Hematopoietic multipotent progenitor cell treated with erythropoietin and hydrocortisone succinate and interleukin-3 and kit ligand, for 17 days (in vitro differentiated cells): Measurements from ENCODE around the gene NUMBL.
"Not testable (repeated sequence)": the region's sequence is repeated elsewhere in the genome, so short reads cannot be mapped to it uniquely, and the experiment has no call there.

ENCODE experiments used
- DNase-seq: peaks from one replicate; pipeline ENCODE4 v3.0.0-alpha.2; 2015; ENCODE audit warnings: low spot score

Gene NUMBL

DNA sequence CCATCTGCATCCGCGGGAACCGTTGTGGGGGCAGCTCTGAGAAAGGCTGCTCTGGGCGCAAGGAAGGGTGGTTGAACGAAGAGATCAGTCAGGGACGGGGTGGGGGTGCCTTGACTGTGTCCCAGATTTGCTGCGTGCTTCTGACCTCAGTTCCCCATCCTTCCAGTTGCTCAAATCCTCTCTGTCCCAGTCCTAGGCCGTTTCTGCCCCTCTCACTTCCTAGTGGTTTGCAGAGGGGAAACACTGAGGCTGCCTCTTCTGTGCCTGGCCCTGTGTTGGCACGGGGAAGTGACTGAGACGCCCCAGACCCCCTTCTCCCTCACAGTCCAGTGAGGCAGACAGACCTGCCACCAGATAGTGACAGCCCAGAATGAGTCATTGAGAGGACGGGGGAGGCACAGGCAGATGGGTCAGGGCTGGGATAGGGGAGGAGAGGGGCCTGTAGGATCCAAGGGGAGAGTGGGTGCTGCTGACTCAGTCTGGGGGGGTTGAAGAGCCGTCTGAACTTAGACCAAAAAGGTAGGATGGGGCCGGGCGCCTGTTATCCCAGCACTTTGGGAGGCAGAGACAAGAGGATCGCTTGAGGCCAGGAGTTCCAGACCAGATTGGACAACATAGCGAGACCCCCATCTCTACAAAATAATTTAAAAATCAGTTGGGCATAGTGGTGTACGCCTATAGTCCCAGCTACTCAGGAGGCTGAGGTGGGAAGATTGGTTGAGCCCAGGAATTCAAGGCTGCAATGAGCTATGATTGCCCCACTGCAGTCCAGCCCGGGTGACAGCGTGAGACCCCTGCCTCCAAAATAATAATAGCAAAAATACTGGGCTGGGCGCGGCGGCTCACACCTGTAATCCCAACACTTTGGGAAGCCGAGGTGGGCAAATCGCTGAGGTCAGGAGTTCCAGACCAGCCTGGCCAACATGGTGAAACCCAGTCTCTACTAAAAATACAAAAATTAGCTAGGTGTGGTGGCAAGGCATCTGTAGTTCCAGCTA lies 26.5 kb downstream of the NUMBL start:
- peak; percentile 50 for DNase-seq

DNA sequence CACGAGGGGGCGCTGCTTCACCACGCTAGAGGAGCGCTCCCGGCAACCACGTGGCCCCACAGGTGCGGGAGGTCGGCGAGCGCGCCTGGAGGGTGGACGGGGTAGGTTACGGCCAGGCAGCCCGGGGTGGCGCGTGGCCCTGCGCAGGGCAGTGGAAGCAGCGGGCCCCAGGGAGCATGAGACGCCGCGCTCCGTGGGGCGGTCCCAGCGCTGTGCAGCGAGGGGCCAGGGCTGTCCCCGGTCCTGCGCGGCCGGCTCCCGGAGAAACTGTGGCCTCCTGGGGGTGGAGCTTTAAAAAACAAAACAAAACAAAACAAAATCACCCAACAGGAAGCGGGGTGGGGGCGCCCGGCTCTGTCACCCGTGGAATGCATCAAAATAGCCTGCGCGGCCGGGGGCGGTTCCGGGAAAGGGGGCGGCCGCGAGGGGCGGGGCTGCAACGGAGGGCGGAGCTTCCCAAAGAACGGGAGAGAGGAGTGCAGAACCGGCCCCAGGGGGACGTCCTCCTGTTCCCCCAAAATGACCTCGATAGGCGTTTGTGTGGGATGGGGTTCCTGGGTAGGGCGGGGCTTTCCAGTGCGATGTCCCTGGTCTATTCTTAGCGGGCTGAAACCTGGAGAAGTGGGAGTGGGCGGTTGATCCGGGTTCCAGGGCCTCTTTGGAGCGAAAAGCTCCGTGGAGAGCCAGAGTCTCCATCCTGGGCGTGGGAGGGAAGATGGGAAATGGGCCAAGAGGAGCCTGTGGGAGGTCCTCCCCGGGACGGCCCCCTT lies 27.3 kb downstream of the NUMBL start:
- DNase-seq: peak; percentile 90

DNA sequence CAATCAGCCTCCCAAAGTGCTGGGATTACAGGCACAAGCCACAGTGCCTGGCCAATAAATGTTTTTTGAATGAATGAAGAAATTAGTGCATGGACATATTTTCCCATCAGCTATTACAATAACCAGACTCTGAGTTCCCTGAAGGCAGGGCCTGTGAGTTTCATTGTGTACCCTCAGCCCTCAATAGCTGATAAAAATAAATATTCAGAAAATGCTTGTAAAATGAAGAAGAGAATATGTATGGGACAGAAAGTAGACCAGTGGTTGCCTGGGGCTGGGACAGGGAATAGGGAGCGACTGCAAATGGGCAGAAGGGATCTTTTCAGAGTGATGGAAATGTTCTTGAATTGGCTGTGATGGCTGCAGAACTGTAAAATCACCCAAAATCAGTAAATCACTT lies 28.8 kb downstream of the NUMBL start:
- no peak for DNase-seq

DNA sequence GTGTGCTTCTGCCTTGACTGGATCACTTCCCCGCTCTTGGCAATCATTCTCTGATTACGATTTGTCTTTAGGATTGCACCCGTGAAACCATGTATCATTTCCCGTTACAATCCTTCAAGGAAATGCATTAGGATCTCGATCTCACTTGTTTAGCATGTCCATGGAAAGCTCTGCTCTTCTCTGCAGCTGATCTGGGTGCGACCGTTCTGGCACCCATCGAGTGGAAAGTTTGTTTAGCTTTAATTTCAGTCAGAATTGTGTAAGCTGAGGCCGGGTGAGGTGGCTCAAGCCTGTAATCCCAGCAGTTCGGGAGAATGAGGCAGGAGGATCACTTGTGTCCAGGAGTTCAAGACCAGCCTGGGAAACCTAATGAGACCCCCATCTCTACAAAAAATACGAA lies 30.9 kb downstream of the NUMBL start:
- no peak for DNase-seq

DNA sequence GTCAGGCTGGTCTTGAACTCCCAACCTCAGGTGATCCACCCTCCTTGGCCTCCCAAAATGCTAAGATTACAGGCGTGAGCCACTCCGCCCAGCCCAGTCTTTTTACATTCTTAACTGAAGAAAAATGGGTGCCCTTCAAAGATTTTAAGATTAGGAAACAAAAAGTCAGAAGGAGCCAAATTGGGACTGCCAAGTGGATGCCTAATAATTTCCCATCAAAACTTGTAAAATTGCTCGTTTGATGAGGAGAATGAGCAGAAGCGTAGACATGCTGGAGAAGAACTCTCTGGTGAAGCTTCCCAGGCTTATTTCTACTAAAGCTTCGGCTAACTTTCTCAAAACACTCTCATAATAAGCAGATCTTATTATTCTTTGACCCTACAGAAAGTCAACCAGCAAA lies 31.3 kb downstream of the NUMBL start:
- no peak for DNase-seq

DNA sequence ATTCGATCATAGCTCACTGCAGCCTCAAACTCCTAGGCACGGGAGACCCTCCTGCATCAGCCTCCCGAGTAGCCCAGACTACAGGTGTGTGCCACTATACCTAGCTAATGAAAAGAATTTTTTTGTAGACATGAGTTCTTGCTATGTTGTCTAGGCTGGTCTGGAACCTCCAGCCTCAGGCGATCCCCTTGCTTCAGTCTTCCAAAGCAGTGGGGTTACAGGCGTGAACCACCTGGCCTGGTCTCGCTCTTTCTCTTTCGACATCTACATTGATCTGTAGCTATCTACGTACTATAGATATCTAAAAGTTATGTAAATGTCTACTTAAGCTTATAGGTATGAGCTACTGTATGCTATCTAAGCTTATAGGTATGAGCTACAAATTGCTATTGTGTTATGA lies 32.4 kb downstream of the NUMBL start:
- no peak for DNase-seq

GRCh38 chr19:40655684-40656083 lies 34.8 kb downstream of the NUMBL start:
- not testable (repeated sequence) for DNase-seq

DNA sequence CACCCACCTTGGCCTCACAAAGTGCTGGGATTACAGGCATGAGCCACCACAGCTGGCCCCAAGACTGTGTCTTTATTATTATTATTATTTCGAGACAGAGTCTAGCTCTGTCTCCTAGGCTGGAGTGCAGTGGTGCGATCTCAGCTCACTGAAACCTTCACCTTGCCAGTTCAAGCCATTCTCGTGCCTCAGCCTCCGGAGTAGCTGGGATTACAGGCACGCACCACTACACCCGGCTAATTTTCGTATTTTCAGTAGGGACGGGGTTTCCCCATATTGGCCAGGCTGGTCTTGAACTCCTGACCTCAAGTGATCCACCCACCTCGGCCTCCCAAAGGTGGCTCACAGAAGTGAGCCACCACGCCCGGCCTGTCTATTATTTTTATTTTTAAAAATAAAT lies 38.1 kb downstream of the NUMBL start:
- not testable (repeated sequence) for DNase-seq

GRCh38 chr19:40650749-40651305 lies 39.6 kb downstream of the NUMBL start:
- DNase-seq: no peak

DNA sequence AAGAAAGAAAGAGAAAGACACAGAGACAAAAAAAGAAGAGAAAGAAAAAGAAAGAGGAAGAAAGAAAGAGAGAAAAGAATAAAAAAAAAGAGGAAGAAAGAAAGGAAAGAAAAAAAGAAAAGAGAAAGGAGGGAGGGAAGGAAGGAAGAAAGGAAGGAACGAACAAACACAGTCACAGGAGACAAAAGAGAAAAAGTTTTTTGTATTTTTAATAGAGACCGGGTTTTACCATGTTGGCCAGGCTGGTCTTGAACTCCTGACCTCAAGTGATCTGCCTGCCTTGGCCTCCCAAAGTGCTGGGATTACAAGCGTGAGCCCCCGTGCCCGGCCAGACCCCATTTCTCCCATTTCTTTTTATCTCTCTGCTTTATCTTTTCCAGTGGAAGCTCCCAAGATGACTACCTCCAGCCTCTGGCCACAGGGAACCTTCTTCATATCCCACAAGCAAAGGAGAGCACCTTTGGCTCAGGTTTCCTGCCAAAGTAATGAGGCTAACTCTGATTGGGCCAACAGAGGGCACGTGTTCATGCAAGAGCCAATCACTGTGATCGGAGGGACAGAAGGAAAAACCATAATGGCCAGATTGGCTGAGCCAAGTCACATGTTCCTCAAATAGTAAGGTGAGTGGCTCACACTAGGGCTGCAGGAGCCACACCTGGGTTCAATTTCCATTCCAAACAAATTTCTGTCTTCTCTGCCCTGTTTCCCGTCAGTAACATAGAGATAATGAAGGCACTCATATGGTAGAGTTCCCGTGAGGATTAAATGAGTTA lies 40.4 kb downstream of the NUMBL start:
- not testable (repeated sequence) for DNase-seq

DNA sequence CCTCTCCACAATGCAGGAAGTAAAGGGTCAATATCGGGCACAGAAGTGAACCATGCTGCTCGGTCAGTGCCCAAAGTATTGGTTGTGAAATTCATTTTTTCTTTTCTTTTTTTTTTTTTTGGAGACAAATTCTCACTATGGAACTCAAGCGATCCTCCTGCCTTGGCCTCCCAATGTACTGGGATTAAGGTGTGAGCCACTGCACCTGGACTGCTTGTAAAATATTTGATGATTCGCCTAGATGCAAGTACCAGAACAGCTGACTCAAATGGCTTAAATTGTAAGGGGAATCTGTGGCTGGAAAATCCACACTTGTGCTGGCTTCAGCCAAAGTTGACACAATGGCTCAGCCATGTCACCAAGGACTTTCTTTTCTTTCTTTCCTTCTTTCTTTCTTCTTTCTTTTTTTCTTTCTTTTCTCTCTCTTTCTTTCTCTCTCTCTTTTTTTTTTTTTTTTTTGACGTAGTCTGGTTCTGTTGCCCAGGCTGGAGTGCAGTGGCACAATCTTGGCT lies 43.7 kb downstream of the NUMBL start:
- DNase-seq: no peak

DNA sequence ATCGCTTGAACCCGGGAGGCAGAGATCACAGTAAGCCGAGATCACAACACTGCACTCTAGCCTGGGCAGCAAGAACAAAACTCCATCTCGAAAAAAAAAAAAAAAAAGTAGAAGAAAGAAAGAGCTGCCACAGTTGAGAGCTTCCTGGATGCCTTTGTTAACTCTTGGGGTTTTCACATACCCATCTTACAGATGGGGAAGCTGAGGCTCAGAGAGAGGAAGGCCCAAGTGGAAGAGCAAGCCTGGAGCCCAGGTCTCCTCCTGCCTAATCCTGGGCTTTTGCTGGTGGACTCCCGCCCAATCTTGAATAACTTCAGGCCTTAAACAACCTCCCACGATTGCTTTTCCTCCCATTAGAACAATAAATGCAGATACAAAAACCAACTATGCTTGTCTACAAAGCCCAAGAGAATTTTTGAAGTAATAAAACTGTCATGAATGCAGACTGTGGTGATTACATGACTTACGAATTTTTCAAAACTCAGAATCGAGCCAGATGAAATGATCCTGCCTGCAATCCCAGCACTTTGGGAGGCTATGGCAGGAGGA lies 47.6 kb downstream of the NUMBL start:
- no peak for DNase-seq

DNA sequence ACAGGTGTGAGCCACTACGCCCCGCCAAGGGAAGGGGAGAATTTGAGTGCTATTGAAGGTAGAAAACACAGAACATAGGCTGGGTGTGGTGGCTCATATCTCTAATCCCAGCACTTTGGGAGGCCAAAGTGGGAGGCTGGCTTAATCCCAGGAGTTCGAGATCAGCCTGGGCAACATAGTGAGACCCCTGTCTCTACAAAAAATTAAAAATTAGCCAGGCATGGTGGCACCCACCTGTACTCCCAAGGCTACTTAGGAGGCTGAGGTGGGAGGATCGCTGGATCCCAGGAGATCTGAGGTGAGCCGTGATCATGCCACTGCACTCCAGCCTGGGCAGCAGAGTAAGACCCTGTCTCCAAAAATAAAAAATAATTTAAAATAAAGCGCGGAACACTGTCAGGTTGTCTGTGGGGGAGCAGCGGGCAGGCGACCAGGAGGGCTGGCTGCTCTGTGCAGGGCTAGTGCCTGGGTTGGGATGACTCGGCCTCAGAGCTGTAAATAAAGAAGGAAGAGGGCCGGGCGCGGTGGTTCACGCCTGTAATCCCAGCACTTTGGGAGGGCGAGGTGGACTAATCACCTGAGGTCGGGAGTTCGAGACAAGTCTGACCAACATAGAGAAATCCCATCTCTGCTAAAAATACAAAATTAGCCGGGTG lies 48.3 kb downstream of the NUMBL start:
- DNase-seq: no peak

DNA sequence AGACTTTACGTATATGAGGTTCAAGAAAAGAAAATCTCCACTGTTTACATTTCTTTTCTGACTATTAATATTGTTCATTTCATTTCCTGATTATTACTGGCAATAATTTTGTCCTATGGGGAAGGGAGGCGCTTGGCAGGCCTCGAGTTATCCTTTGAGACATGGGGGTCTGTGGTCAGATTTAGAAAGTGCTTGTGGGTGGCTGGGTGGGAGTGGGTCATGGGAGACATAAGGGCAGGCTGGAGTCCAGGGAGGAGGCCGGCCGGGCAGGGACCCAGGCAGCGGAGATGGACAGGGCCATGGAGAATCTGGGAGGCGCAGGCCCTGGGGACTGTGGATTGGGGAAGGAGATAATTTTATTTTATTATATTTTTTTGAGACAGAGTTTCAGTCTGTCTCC lies 49.2 kb downstream of the NUMBL start:
- no peak for DNase-seq

- DNase-seq: no peak
These were observed 49.7 kb downstream of the NUMBL start for GRCh38 chr19:40640744-40641143.

GRCh38 chr19:40639638-40639982 lies 50.8 kb downstream of the NUMBL start:
- no peak for DNase-seq

GRCh38 chr19:40638327-40638726 lies 52.1 kb downstream of the NUMBL start:
- DNase-seq: no peak

GRCh38 chr19:40633207-40633606 lies 57.2 kb downstream of the NUMBL start:
- DNase-seq: no peak

GRCh38 chr19:40632311-40633036 lies 58.0 kb downstream of the NUMBL start:
- no peak for DNase-seq

- DNase-seq: no peak
These were observed 59.8 kb downstream of the NUMBL start for GRCh38 chr19:40630571-40631160.
